ENCODE results near the gene TBC1D21.
"Not testable (repeated sequence)": the region's sequence is repeated elsewhere in the genome, so short reads cannot be mapped to it uniquely, and the experiment has no call there.

TBC1D21 gene

GRCh38 chr15:73930371-73930770 is 57.0 kb downstream of the TBC1D21 start:
- no peak for DNase-seq (ENCODE audit: low spot score)

- no peak for DNase-seq (ENCODE audit: low spot score)
Measured at GRCh38 chr15:73930790-73931281, 57.5 kb downstream of the TBC1D21 start.

GRCh38 chr15:73931441-73931840 is 58.1 kb downstream of the TBC1D21 start:
- no peak for DNase-seq (ENCODE audit: low spot score)

- no peak for DNase-seq (ENCODE audit: low spot score)
Measured at GRCh38 chr15:73932381-73933191, 59.2 kb downstream of the TBC1D21 start.

GRCh38 chr15:73934281-73934680 is 60.9 kb downstream of the TBC1D21 start:
- DNase-seq (ENCODE audit: low spot score) = no peak

- DNase-seq (ENCODE audit: low spot score) = no peak
Measured at GRCh38 chr15:73935547-73935946, 62.2 kb downstream of the TBC1D21 start.

- no peak for DNase-seq (ENCODE audit: low spot score)
Measured at GRCh38 chr15:73936181-73936580, 62.8 kb downstream of the TBC1D21 start.

- no peak for DNase-seq (ENCODE audit: low spot score)
Measured at GRCh38 chr15:73936588-73937290, 63.4 kb downstream of the TBC1D21 start.

GRCh38 chr15:73937296-73937695 is 63.9 kb downstream of the TBC1D21 start:
- DNase-seq (ENCODE audit: low spot score) = no peak

- no peak for DNase-seq (ENCODE audit: low spot score)
Measured at GRCh38 chr15:73937726-73938125, 64.4 kb downstream of the TBC1D21 start.

- DNase-seq (ENCODE audit: low spot score) = not testable (repeated sequence)
Measured at GRCh38 chr15:73938516-73938915, 65.2 kb downstream of the TBC1D21 start.
